Central memory CD4-positive, alpha-beta T cell (primary cell): ENCODE results near the gene SFXN2.
"Not testable (repeated sequence)": the region's sequence is repeated elsewhere in the genome, so short reads cannot be mapped to it uniquely, and the experiment has no call there.

Experiments
- DNase-seq: peaks from one replicate; pipeline ENCODE4 v3.0.0; 2022

Gene SFXN2

GRCh38 chr10:102681696-102682095 is 32.7 kb upstream of the SFXN2 start:
- no peak for DNase-seq

- DNase-seq, result no peak
Observed at GRCh38 chr10:102682416-102682815, 32.0 kb upstream of the SFXN2 start.

- no peak for DNase-seq
Observed at GRCh38 chr10:102682981-102683380, 31.5 kb upstream of the SFXN2 start.

- no peak for DNase-seq
Observed at GRCh38 chr10:102683736-102684135, 30.7 kb upstream of the SFXN2 start.

- DNase-seq, result no peak
Observed at GRCh38 chr10:102691285-102692066, 23.0 kb upstream of the SFXN2 start.

GRCh38 chr10:102695401-102695800 is 19.0 kb upstream of the SFXN2 start:
- DNase-seq, result not testable (repeated sequence)

GRCh38 chr10:102696736-102697135 is 17.7 kb upstream of the SFXN2 start:
- DNase-seq, result no peak

- no peak for DNase-seq
Observed at GRCh38 chr10:102698894-102699293, 15.5 kb upstream of the SFXN2 start.

GRCh38 chr10:102701272-102701671 is 13.2 kb upstream of the SFXN2 start:
- DNase-seq, result no peak

- no peak for DNase-seq
Observed at GRCh38 chr10:102701796-102702195, 12.6 kb upstream of the SFXN2 start.

- DNase-seq, result no peak
Observed at GRCh38 chr10:102702742-102703141, 11.7 kb upstream of the SFXN2 start.

GRCh38 chr10:102704915-102705314 is 9.5 kb upstream of the SFXN2 start:
- DNase-seq, result no peak

GRCh38 chr10:102705531-102705930 is 8.9 kb upstream of the SFXN2 start:
- DNase-seq, result no peak

GRCh38 chr10:102710609-102711008 is 3.8 kb upstream of the SFXN2 start:
- DNase-seq, result no peak

- no peak for DNase-seq
Observed at GRCh38 chr10:102712089-102712488, 2.3 kb upstream of the SFXN2 start.

GRCh38 chr10:102712843-102713538 is 1.4 kb upstream of the SFXN2 start:
- no peak for DNase-seq

GRCh38 chr10:102713539-102713813 is 960 bp upstream of the SFXN2 start:
- DNase-seq, result no peak

GRCh38 chr10:102713814-102714620 is 419 bp upstream of the SFXN2 start, which contains the start of gene ARL3:
TSS of gene ARL3 (minus strand) at chr10:102714397. CDS start at chr10:102714275, 122 bp downstream.
- peak; percentile 90 for DNase-seq

- no peak for DNase-seq
Observed at GRCh38 chr10:102715880-102716279, 1.4 kb downstream of the SFXN2 start.

- DNase-seq, result not testable (repeated sequence)
Observed at GRCh38 chr10:102716900-102717565, 2.6 kb downstream of the SFXN2 start.

- DNase-seq, result no peak
Observed at GRCh38 chr10:102718220-102718619, 3.8 kb downstream of the SFXN2 start.

GRCh38 chr10:102720337-102720736 is 5.9 kb downstream of the SFXN2 start:
- no peak for DNase-seq

GRCh38 chr10:102720775-102721301 is 6.4 kb downstream of the SFXN2 start:
- no peak for DNase-seq
